ENCODE measurements around the gene NAT16. TPM values are rescaled to one million over a fixed set of nuclear protein-coding genes. Genes with fewer than 3 reads are reported as not detected.

Gene NAT16
- total RNA-seq, 4 donors from 2014 or later: not detected

DNA sequence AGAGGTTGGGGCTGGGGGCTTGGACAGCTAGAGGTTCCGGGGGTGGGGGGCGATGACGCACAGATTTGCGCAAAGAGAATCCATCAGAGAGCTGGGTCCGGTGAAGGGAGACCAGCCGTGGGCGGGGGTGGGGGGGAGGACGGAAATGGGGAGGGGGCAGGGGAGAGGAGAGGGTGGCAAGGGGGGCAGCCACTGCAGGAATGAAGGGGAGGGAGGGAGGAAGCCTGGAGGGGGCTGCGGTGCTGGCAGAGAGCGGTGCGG lies 13.5 kb downstream of the NAT16 start:
- Histone ChIP-seq H3K4me3 (no peak overlapping the region), H3K4me1 (peaks cover 48 to 64% (median 53%) of the 10 kb centered on the region in 4 donors), H3K27ac (replicated peaks in 1 of 4) (no peak overlapping the region), H3K36me3 (peaks cover 0 to 4% (median 0%) of the 10 kb centered on the region in 4 donors), H3K27me3 (peaks cover 21 to 100% (median 95%) of the 10 kb centered on the region in 4 donors), H3K9me3 (no peaks in the 10 kb centered on the region)
- 3% methylated on average over 6 of the region's 11 CpGs for WGBS
- no peak for DNase-seq (ENCODE audit: extremely low spot score)
- intact Hi-C loops (cut with DNase I): no loop called here
- no peak for TF ChIP-seq CTCF (IDR thresholded peaks at IDR 0.05)
- TF ChIP-seq EP300 (IDR thresholded peaks at IDR 0.05): no peak
- TF ChIP-seq POLR2A (IDR thresholded peaks at IDR 0.05; ENCODE audit: low read depth): no peak
- no peak for TF ChIP-seq POLR2AphosphoS5 (IDR thresholded peaks at IDR 0.05)

GRCh38 chr7:101165958-101166647 lies 14.0 kb downstream of the NAT16 start:
- peaks cover 21 to 100% (median 92%) of the 10 kb centered on the region in 4 donors for H3K27me3 ChIP-seq
- TF ChIP-seq EP300 (IDR thresholded peaks at IDR 0.05) (no peak), POLR2AphosphoS5 (IDR thresholded peaks at IDR 0.05) (no peak), POLR2A (IDR thresholded peaks at IDR 0.05; ENCODE audit: low read depth) (no peak), CTCF (IDR thresholded peaks at IDR 0.05) (no peak)
- under 1% methylated on average over 25 of the region's 38 CpGs for WGBS

DNA sequence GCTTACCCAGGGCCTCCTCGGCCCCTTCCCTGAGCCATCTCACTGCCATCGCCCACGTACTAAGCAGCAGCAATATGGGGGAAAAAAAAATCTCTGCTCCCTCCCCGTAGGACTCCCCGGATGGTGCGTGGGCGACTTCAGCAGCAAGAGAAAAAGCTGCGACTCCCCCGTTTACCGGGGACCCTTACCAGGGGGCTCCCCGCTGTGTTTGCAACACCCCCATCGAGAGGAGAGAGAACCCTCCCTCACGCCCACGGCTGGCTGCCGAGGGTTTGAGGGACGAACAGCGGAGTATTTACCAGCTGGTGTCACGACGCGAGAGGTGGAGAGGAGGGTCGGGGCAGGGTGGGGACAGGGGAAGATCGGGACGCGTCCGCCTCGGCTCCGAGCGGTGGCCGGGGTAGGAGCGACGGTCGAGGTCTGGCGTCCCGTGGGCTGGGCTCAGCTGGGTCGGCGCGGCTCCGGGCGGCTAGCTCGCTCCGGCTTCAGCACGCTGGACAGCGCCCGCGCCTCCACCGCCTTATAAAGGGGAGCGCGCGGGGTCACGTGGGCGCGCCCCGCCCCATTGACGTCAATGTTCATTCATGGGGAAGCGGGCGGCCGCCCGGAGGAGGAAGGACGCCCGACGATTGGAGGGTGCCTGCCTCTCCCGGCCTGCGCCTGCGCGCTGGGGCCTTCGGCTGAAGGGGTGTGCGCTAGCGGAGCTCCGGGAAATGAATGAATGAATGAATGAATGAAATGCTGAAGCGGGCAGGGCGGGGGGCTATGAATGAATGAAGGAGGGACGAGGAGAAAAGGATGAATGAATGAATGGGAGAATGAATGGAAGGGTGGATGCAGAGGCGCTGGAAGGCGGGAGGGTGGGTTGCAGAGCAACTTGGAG lies 14.8 kb downstream of the NAT16 start, which contains the start of gene VGF:
Gene VGF (minus strand): TSS at position 495 of the 883 bp plus-strand sequence. CDS start 726 bp downstream, outside the sequence.
- peak within 1 kb of the TSS; percentile 20 to 43 (median 34) for H3K4me3 ChIP-seq
- no peak within 1 kb of the TSS for H3K27ac ChIP-seq (replicated peaks in 1 of 4)
- intact Hi-C loops (cut with DNase I): no loop called here
- WGBS: 4% methylated on average over 30 of the region's 74 CpGs
- peaks cover 21 to 100% (median 85%) of the 10 kb centered on the region in 4 donors for H3K27me3 ChIP-seq
- TF ChIP-seq POLR2AphosphoS5 (IDR thresholded peaks at IDR 0.05) (peak; percentile 42 to 85), EP300 (IDR thresholded peaks at IDR 0.05) (no peak)
- peak; percentile 95 for DNase-seq (ENCODE audit: extremely low spot score)
- no peaks in the 10 kb centered on the region for H3K9me3 ChIP-seq
- peaks cover 4 to 16% (median 8%) of the 10 kb centered on the region in 4 donors for H3K36me3 ChIP-seq
- peaks cover 48 to 58% (median 52%) of the 10 kb centered on the region in 4 donors for H3K4me1 ChIP-seq

More at GRCh38 chr7:101165958-101166647, 14.0 kb downstream of the NAT16 start:
- Histone ChIP-seq H3K27ac (replicated peaks in 1 of 4) (no peak overlapping the region), H3K36me3 (peaks cover 0 to 8% (median 1%) of the 10 kb centered on the region in 4 donors), H3K9me3 (no peaks in the 10 kb centered on the region), H3K4me1 (peaks cover 48 to 60% (median 52%) of the 10 kb centered on the region in 4 donors), H3K4me3 (peak overlapping the region; percentile 20 to 36 (median 26))
- DNase-seq (ENCODE audit: extremely low spot score): no peak
- intact Hi-C loops (cut with DNase I): no loop called here

DNA sequence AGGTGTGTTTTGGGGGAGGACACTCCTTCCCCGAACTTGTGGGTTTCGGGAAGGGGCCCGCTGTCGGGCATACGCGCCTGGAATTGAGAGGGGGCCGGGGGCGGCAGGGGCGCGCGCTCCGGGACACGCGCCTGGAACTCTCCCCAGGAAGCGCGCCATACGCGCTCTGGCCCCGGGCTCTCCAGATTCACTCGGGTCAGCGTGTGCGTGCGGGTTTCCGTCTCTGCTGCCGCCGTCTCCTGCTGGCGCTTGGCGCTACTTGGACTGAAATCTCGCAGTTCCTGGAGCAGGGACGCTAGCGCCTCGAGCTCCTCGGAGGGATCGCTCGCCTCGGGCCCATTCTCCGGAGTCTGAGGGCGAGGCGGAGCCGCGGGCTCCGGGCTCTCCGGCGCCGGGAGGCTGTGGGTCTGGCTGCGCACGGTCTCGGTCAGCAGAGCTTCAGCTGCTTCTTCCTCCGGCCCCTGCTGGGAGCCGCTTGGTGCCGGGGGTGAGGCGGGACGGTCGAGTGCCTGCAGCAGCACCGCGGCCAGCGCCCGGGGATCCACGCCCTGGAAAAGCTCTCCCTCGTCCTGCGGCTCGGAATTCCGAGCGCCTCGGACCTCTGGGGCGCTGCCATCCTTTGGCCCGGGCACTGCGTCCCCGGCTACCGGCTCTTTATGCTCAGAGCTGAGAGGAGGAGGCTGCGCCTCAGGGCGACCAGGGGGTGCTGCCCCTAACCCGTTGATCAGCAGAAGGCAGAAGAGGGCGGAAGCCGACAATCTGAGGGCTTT lies 15.8 kb downstream of the NAT16 start:
- H3K27ac ChIP-seq (replicated peaks in 1 of 4): no peak overlapping the region
- H3K4me1 ChIP-seq: peaks cover 40 to 47% (median 42%) of the 10 kb centered on the region in 4 donors
- H3K27me3 ChIP-seq: peaks cover 21 to 100% (median 75%) of the 10 kb centered on the region in 4 donors
- H3K36me3 ChIP-seq: peaks cover 13 to 27% (median 19%) of the 10 kb centered on the region in 4 donors
- H3K9me3 ChIP-seq: no peaks in the 10 kb centered on the region
- TF ChIP-seq POLR2A (IDR thresholded peaks at IDR 0.05; ENCODE audit: low read depth) (no peak), EP300 (IDR thresholded peaks at IDR 0.05) (no peak), POLR2AphosphoS5 (IDR thresholded peaks at IDR 0.05) (no peak), CTCF (IDR thresholded peaks at IDR 0.05) (no peak)
- 5% methylated on average over 10 of the region's 75 CpGs for WGBS
- intact Hi-C loops (cut with DNase I): no loop called here
- H3K4me3 ChIP-seq: peak overlapping the region; percentile 41 to 55 (median 45)
- no peak for DNase-seq (ENCODE audit: extremely low spot score)

All from esophagus muscularis mucosa (tissue), 4 donors.